H1 (cell line): Measurements from ENCODE around the gene SYNJ2. TPM values are rescaled to one million over a fixed set of nuclear protein-coding genes. Genes with fewer than 3 reads are reported as not detected.

Source experiments
- CTCF ChIA-PET: fragments of 300-600 bp; sonication (Branson Sonifier 250); formaldehyde crosslinking; loops from one replicate; lab custom pipeline; 2021; ENCODE audit not compliant: partially characterized antibody; lab: Charles Lee
- POLR2A ChIA-PET: fragments of 300-600 bp; sonication (Branson Sonifier 250); formaldehyde crosslinking; loops from one replicate; lab custom pipeline; 2021; ENCODE audit warnings: inconsistent platforms; ENCODE audit not compliant: partially characterized antibody; lab: Charles Lee
- DNase-seq, 2 experiments: peaks; one replicate each; pipeline versions ENCODE4 v3.0.0 to v3.0.0-alpha.2; 2010 to 2022; ENCODE audit warnings: low spot score in 2 of 2, low read depth in 1 of 2, mixed read lengths in 1 of 2
- FAIRE-seq: peaks from 2 replicates; lab custom pipeline; 2011; peaks lifted over from hg19 to GRCh38; lab: Jason Lieb, UNC
- H2AFZ ChIP-seq: 2 replicates; pipeline ENCODE4 v1.8.1; 2012; ENCODE audit warnings: low read length, inconsistent platforms
- H2AK5ac ChIP-seq: 2 replicates; pipeline ENCODE4 v1.6.1; 2013; ENCODE audit warnings: low read depth, low read length
- H2BK120ac ChIP-seq: replicated peaks from 2 replicates; pipeline ENCODE3; 2013; ENCODE audit warnings: low read depth, low read length, inconsistent platforms
- H2BK12ac ChIP-seq: 2 replicates; pipeline ENCODE4 v1.6.1; 2013; ENCODE audit warnings: low read depth, low read length
- H2BK15ac ChIP-seq: 2 replicates; pipeline ENCODE4 v1.6.1; 2013; ENCODE audit warnings: low read length
- H2BK20ac ChIP-seq: 2 replicates; pipeline ENCODE4 v1.6.1; 2013; ENCODE audit warnings: low read length
- H2BK5ac ChIP-seq: 2 replicates; pipeline ENCODE4 v1.6.1; 2013; ENCODE audit warnings: low read depth, low read length
- H3K14ac ChIP-seq: 2 replicates; pipeline ENCODE4 v1.6.1; 2013; ENCODE audit warnings: inconsistent platforms; ENCODE audit not compliant: insufficient read length
- H3K18ac ChIP-seq: 2 replicates; pipeline ENCODE4 v1.6.1; 2013; ENCODE audit warnings: low read length; ENCODE audit errors: extremely low read depth
- H3K23ac ChIP-seq: 2 replicates; pipeline ENCODE4 v1.6.1; 2013; ENCODE audit warnings: inconsistent platforms; ENCODE audit not compliant: insufficient read length
- H3K23me2 ChIP-seq: 2 replicates; pipeline ENCODE4 v1.6.1; 2013; ENCODE audit warnings: low read depth, low read length
- H3K27ac ChIP-seq: 2 replicates; pipeline ENCODE4 v1.6.1; 2011; ENCODE audit warnings: low read depth, low read length, inconsistent platforms
- H3K27me3 ChIP-seq, 4 experiments: replicated peaks in 1 of 4; 1 replicate in 1 of 4; 2 replicates in 3 of 4; pipeline versions ENCODE4 v1.6.1 to v1.8.1; 2011 to 2013; ENCODE audit warnings: low read length in 3 of 4, mild to moderate bottlenecking in 3 of 4, inconsistent platforms in 2 of 4, mixed read lengths in 2 of 4, moderate library complexity in 1 of 4; ENCODE audit not compliant: control insufficient read depth in 3 of 4, insufficient read depth in 3 of 4; ENCODE audit errors: extremely low read depth in 1 of 4
- H3K36me3 ChIP-seq, 4 experiments: 2 replicates each; pipeline versions ENCODE4 v1.6.1 to v1.8.1; 2011 to 2013; ENCODE audit warnings: mild to moderate bottlenecking in 4 of 4, low read length in 3 of 4, moderate library complexity in 2 of 4, control low read depth in 1 of 4, inconsistent platforms in 1 of 4; ENCODE audit not compliant: insufficient read depth in 4 of 4, control insufficient read depth in 2 of 4
- H3K4ac ChIP-seq: replicated peaks from 2 replicates; pipeline ENCODE3; 2013; ENCODE audit warnings: low read length, low read depth, mixed read lengths, inconsistent platforms; ENCODE audit not compliant: insufficient read length
- H3K4me1 ChIP-seq, 4 experiments: replicated peaks in 1 of 4; 1 replicate in 1 of 4; 2 replicates in 3 of 4; pipeline versions ENCODE4 v1.6.1 to v1.8.1; 2011 to 2013; ENCODE audit warnings: low read length in 3 of 4, inconsistent platforms in 2 of 4, mixed read lengths in 1 of 4; ENCODE audit not compliant: insufficient read depth in 4 of 4, control insufficient read depth in 3 of 4
- H3K4me2 ChIP-seq, 2 experiments: 2 replicates each; pipeline versions ENCODE4 v1.6.1 to v1.8.1; 2011 to 2013; ENCODE audit warnings: low read depth in 2 of 2, low read length in 2 of 2, control low read depth in 1 of 2, inconsistent platforms in 1 of 2, mild to moderate bottlenecking in 1 of 2; ENCODE audit not compliant: insufficient read depth in 1 of 2
- H3K4me3 ChIP-seq, 4 experiments: fragments of 200-600, 300-600 bp in 1 of 4; sonication (generic), shearing (Covaris generic), sonication (Bioruptor Twin) in 1 of 4; 2 replicates each; pipeline versions ENCODE4 v1.5.1 to v1.8.1; 2011 to 2016; ENCODE audit warnings: low read length in 4 of 4, low read depth in 3 of 4, control low read depth in 2 of 4, inconsistent platforms in 2 of 4, mild to moderate bottlenecking in 2 of 4, mixed read lengths in 1 of 4, moderate library complexity in 1 of 4; ENCODE audit not compliant: insufficient read depth in 2 of 4; ENCODE audit errors: extremely low read depth in 1 of 4
- H3K56ac ChIP-seq: replicated peaks from 2 replicates; pipeline ENCODE3; 2013; ENCODE audit warnings: low read depth, mild to moderate bottlenecking, mixed read lengths, low read length, inconsistent platforms; ENCODE audit not compliant: insufficient read length
- H3K79me1 ChIP-seq: 2 replicates; pipeline ENCODE4 v1.6.1; 2013; ENCODE audit warnings: low read depth, low read length, control low read depth
- H3K79me2 ChIP-seq, 2 experiments: 2 replicates each; pipeline versions ENCODE4 v1.6.1 to v1.8.1; 2012 to 2013; ENCODE audit warnings: low read length in 2 of 2, mild to moderate bottlenecking in 2 of 2, inconsistent platforms in 1 of 2; ENCODE audit not compliant: insufficient read depth in 2 of 2, control insufficient read depth in 1 of 2
- H3K9ac ChIP-seq, 4 experiments: replicated peaks in 1 of 4; 1 replicate in 1 of 4; 2 replicates in 3 of 4; pipeline versions ENCODE4 v1.6.1 to v1.8.1; 2011 to 2013; ENCODE audit warnings: low read depth in 3 of 4, low read length in 3 of 4, control low read depth in 2 of 4, mild to moderate bottlenecking in 2 of 4, moderate library complexity in 2 of 4, inconsistent platforms in 1 of 4; ENCODE audit errors: extremely low read depth in 1 of 4
- H3K9me3 ChIP-seq, 2 experiments: 2 replicates each; pipeline versions ENCODE4 v1.6.1 to v1.8.1; 2012 to 2013; ENCODE audit warnings: mild to moderate bottlenecking in 2 of 2, moderate library complexity in 2 of 2, control low read depth in 1 of 2, inconsistent platforms in 1 of 2, low read depth in 1 of 2, low read length in 1 of 2, mixed read lengths in 1 of 2; ENCODE audit not compliant: insufficient read depth in 2 of 2
- H4K20me1 ChIP-seq, 2 experiments: replicated peaks in 1 of 2; 2 replicates each; pipeline versions ENCODE3 to v1.8.1; 2011 to 2013; ENCODE audit warnings: inconsistent platforms in 2 of 2, low read length in 2 of 2, mild to moderate bottlenecking in 1 of 2; ENCODE audit not compliant: insufficient read depth in 2 of 2, control insufficient read depth in 1 of 2
- H4K5ac ChIP-seq: 2 replicates; pipeline ENCODE4 v1.6.1; 2013; ENCODE audit warnings: low read length, low read depth, mixed read lengths, inconsistent platforms; ENCODE audit not compliant: insufficient read length
- H4K8ac ChIP-seq: 2 replicates; pipeline ENCODE4 v1.8.0; 2013; ENCODE audit warnings: mild to moderate bottlenecking, moderate library complexity, low read length, inconsistent platforms; ENCODE audit not compliant: insufficient read depth; ENCODE audit errors: extremely low read depth
- H4K91ac ChIP-seq: replicated peaks from 2 replicates; pipeline ENCODE3; 2013; ENCODE audit warnings: low read length, mixed read lengths, inconsistent platforms; ENCODE audit not compliant: insufficient read length
- BRCA1 ChIP-seq: IDR thresholded peaks from 2 replicates; pipeline ENCODE4 v1.6.1; 2012; ENCODE audit warnings: low read depth, low read length, improper control_type of control experiment
- WGBS, 2 experiments: shearing (Covaris generic) in 1 of 2; methylation state at CpG; one replicate each; pipeline versions ENCODE4 v1.1.6 to v1.1.7; 2013 to 2015; ENCODE audit warnings: low lambda C conversion rate in 2 of 2, mixed read lengths in 2 of 2, inconsistent platforms in 1 of 2, low coverage in 1 of 2, missing lambda C conversion rate in 1 of 2; ENCODE audit not compliant: insufficient replicate concordance in 2 of 2, insufficient coverage in 1 of 2, insufficient read length in 1 of 2; ENCODE audit errors: extremely low coverage in 1 of 2, missing lambda C conversion rate in 1 of 2; 5-methylcytosine and 5-hydroxymethylcytosine counted together
- polyA plus RNA-seq, 7 experiments: library from polyadenylated mRNA; depleted of rRNA in 3 of 7; stranded (reverse) in 5 of 7; unstranded in 2 of 7; fragments of >200 nt in 5 of 7; fragments of 200-250 nt in 2 of 7; gene quantifications; 1 replicate in 5 of 7; 2 replicates in 1 of 7; 4 replicates in 1 of 7; pipeline versions ENCODE4 v1.2.1 to v1.2.3, GENCODE V29; 2011 to 2013; ENCODE audit warnings: missing spikeins in 2 of 7, mixed read lengths in 2 of 7
- total RNA-seq: library from RNA; stranded (reverse); fragmentation: NEBNext Ultra II Directional; extraction: Animal tissue kit (Norgen Biotek cat#: 25700); gene quantifications from 2 replicates; pipeline ENCODE4 v1.2.1, GENCODE V29; 2021

Gene SYNJ2
- total and polyA plus RNA-seq, 2 of the 8 experiments (the other 6 are each of a cell fraction or from before 2014, with no cell fraction given) = 3.7 to 13.9 TPM

GRCh38 chr6:158042245-158042798 is 60.7 kb downstream of the SYNJ2 start:
- peaks cover 0 to 10% (median 6%) of the 10 kb centered on the region in 4 experiments; a peak in 5 of 7 replicates for H3K4me1 ChIP-seq
- H2AK5ac ChIP-seq = no peak overlapping the region
- H3K27ac ChIP-seq = no peak overlapping the region
- no peak overlapping the region for H2BK5ac ChIP-seq
- no peak overlapping the region for H2BK20ac ChIP-seq
- H3K79me2 ChIP-seq = no peaks in the 10 kb centered on the region
- H3K9ac ChIP-seq = no peak overlapping the region
- H4K8ac ChIP-seq = no peak overlapping the region
- ChIA-PET POLR2A (no interaction called here), CTCF (interaction anchor here (0.7 to 2.9 kb wide), 7 partner anchors 10 to 37 kb away, joined by 3 to 9 read pairs (median 4); no protein-coding TSS in a partner anchor)
- H3K9me3 ChIP-seq = no peaks in the 10 kb centered on the region
- H2BK15ac ChIP-seq = no peak overlapping the region
- no peaks in the 10 kb centered on the region for H3K36me3 ChIP-seq
- no peak overlapping the region for H3K4me2 ChIP-seq
- H4K91ac ChIP-seq = no peak overlapping the region
- H3K56ac ChIP-seq = no peak overlapping the region
- H4K5ac ChIP-seq = no peak overlapping the region
- H3K79me1 ChIP-seq = no peaks in the 10 kb centered on the region; the same call in 1 of the 2 replicates
- FAIRE-seq (no peak), DNase-seq (no peak)
- no peaks in the 10 kb centered on the region for H3K27me3 ChIP-seq
- no peak overlapping the region for H3K23ac ChIP-seq
- no peak overlapping the region for H2BK120ac ChIP-seq
- no peak overlapping the region for H3K18ac ChIP-seq
- H3K4me3 ChIP-seq = no peak overlapping the region
- no peak overlapping the region for H2BK12ac ChIP-seq
- peaks cover 2 to 3% of the 10 kb centered on the region in 2 experiments for H4K20me1 ChIP-seq
- no peak for TF ChIP-seq BRCA1
- H3K23me2 ChIP-seq = peaks cover 3% of the 10 kb centered on the region; the same call in 1 of the 2 replicates
- no peak overlapping the region for H2AFZ ChIP-seq
- 85% methylated on average over 16 of the region's 16 CpGs; no CpG with 5 or more reads in 1 of the 2 experiments for WGBS, 2 experiments
- H3K14ac ChIP-seq = no peak overlapping the region
- H3K4ac ChIP-seq = no peak overlapping the region
